NOMO-1 treated with dmso at 0.1 percent for 144 hours (cell line): ENCODE data around the gene LRIG1.
A peak's percentile ranks its signal among the peaks of the same experiment; 100 is the strongest.

Source experiments
- DNase-seq: peaks from one replicate; lab custom pipeline; 2025; ENCODE audit not compliant: unreplicated experiment; lab: John Stamatoyannopoulos, UW

Gene LRIG1

GRCh38 chr3:66500576-66501482 lies at the start of gene LRIG1:
TSS of gene LRIG1 (minus strand) at chr3:66501022. CDS start at chr3:66500407, 615 bp downstream.
- DNase-seq: peak; percentile 99

GRCh38 chr3:66544619-66545429 lies 44.0 kb upstream of the LRIG1 start:
- no peak for DNase-seq

- DNase-seq: no peak
Observed at GRCh38 chr3:66542153-66542552, 41.3 kb upstream of the LRIG1 start.

- DNase-seq: no peak
Observed at GRCh38 chr3:66539466-66539989, 38.7 kb upstream of the LRIG1 start.

- DNase-seq: no peak
Observed at GRCh38 chr3:66538390-66538789, 37.6 kb upstream of the LRIG1 start.

- no peak for DNase-seq
Observed at GRCh38 chr3:66537735-66538134, 36.9 kb upstream of the LRIG1 start.

GRCh38 chr3:66536791-66537190 lies 36.0 kb upstream of the LRIG1 start:
- no peak for DNase-seq

- DNase-seq: no peak
Observed at GRCh38 chr3:66534304-66534845, 33.6 kb upstream of the LRIG1 start.

- DNase-seq: no peak
Observed at GRCh38 chr3:66532613-66533012, 31.8 kb upstream of the LRIG1 start.

GRCh38 chr3:66532160-66532587 lies 31.4 kb upstream of the LRIG1 start:
- DNase-seq: no peak

- no peak for DNase-seq
Observed at GRCh38 chr3:66531256-66531655, 30.4 kb upstream of the LRIG1 start.

- no peak for DNase-seq
Observed at GRCh38 chr3:66527246-66527645, 26.4 kb upstream of the LRIG1 start.

- no peak for DNase-seq
Observed at GRCh38 chr3:66525771-66526170, 24.9 kb upstream of the LRIG1 start.

GRCh38 chr3:66520724-66521123 lies 19.9 kb upstream of the LRIG1 start:
- no peak for DNase-seq

- DNase-seq: no peak
Observed at GRCh38 chr3:66518644-66519043, 17.8 kb upstream of the LRIG1 start.

GRCh38 chr3:66518126-66518525 lies 17.3 kb upstream of the LRIG1 start:
- DNase-seq: no peak

GRCh38 chr3:66517241-66517640 lies 16.4 kb upstream of the LRIG1 start:
- no peak for DNase-seq

- no peak for DNase-seq
Observed at GRCh38 chr3:66508461-66508860, 7.6 kb upstream of the LRIG1 start.

GRCh38 chr3:66507423-66508260 lies 6.8 kb upstream of the LRIG1 start:
- DNase-seq: no peak

- no peak for DNase-seq
Observed at GRCh38 chr3:66506154-66506553, 5.3 kb upstream of the LRIG1 start.
